Activated CD4-positive, alpha-beta T cell treated with anti-CD3 and anti-CD28 coated beads, Interleukin-2, amount 50 U/mL, for 1 hour (primary cell): ENCODE results near the gene METTL23.

Source experiments
- DNase-seq: peaks from one replicate; pipeline ENCODE4 v3.0.0-alpha.2; 2020

METTL23 gene

GRCh38 chr17:76726776-76727718, at the start of gene METTL23:
TSS of gene METTL23 (plus strand) at chr17:76726839. CDS start at chr17:76729711, 2,872 bp downstream.
- peak; percentile 72 for DNase-seq

GRCh38 chr17:76677406-76677805, 49.2 kb upstream of the METTL23 start:
- no peak for DNase-seq

GRCh38 chr17:76678330-76678729, 48.3 kb upstream of the METTL23 start:
- DNase-seq, result peak; percentile 18

- no peak for DNase-seq
These were observed 47.4 kb upstream of the METTL23 start for GRCh38 chr17:76679239-76679638.

GRCh38 chr17:76681222-76682137, 45.2 kb upstream of the METTL23 start:
- peak; percentile 76 for DNase-seq

- DNase-seq, result no peak
These were observed 44.3 kb upstream of the METTL23 start for GRCh38 chr17:76682296-76682695.

GRCh38 chr17:76683011-76683755, 43.5 kb upstream of the METTL23 start:
- no peak for DNase-seq

GRCh38 chr17:76683921-76684745, 42.5 kb upstream of the METTL23 start:
- DNase-seq, result no peak

GRCh38 chr17:76684756-76685155, 41.9 kb upstream of the METTL23 start:
- DNase-seq, result no peak

GRCh38 chr17:76685366-76685765, 41.3 kb upstream of the METTL23 start:
- no peak for DNase-seq

GRCh38 chr17:76685846-76686245, 40.8 kb upstream of the METTL23 start:
- no peak for DNase-seq

GRCh38 chr17:76686538-76687297, 39.9 kb upstream of the METTL23 start:
- DNase-seq, result no peak

- DNase-seq, result no peak
These were observed 39.1 kb upstream of the METTL23 start for GRCh38 chr17:76687298-76688164.

GRCh38 chr17:76688165-76688622, 38.4 kb upstream of the METTL23 start:
- no peak for DNase-seq

GRCh38 chr17:76689859-76690258, 36.8 kb upstream of the METTL23 start:
- no peak for DNase-seq

GRCh38 chr17:76690596-76691280, 35.9 kb upstream of the METTL23 start:
- no peak for DNase-seq

- no peak for DNase-seq
These were observed 35.1 kb upstream of the METTL23 start for GRCh38 chr17:76691379-76692191.
